Right atrium auricular region (tissue), 2 donors: Measurements from ENCODE around the gene WARS2. TPM values are rescaled to one million over a fixed set of nuclear protein-coding genes. Genes with fewer than 3 reads are reported as not detected.

ENCODE experiments used
- DNase-seq: peaks from one replicate; pipeline ENCODE4 v3.0.0-alpha.2; 2019; ENCODE audit warnings: low spot score
- H3K27ac ChIP-seq, 2 donors: fragments of 200-600 bp; sonication (generic); 1 replicate in 1 of 2; 2 replicates in 1 of 2; pipeline ENCODE4 v1.5.1; 2016 to 2019
- H3K27me3 ChIP-seq, 2 donors: fragments of 200-600 bp; sonication (generic); one replicate each; pipeline versions ENCODE4 v1.5.1 to v1.6.0; 2017 to 2019
- H3K36me3 ChIP-seq: fragments of 200-600 bp; sonication (generic); one replicate; pipeline ENCODE4 v1.5.1; 2016
- H3K4me1 ChIP-seq, 2 donors: fragments of 200-600 bp; sonication (generic); one replicate each; pipeline versions ENCODE4 v1.5.1 to v1.6.0; 2017 to 2019
- H3K4me3 ChIP-seq, 2 donors: fragments of 200-600 bp; sonication (generic); 1 replicate in 1 of 2; 2 replicates in 1 of 2; pipeline ENCODE4 v1.5.1; 2017 to 2019; ENCODE audit warnings: mild to moderate bottlenecking in 1 of 2, moderate library complexity in 1 of 2
- H3K9me3 ChIP-seq, 2 donors: fragments of 200-600 bp; sonication (generic); one replicate each; pipeline ENCODE4 v1.5.1; 2019
- CTCF ChIP-seq, 2 donors: fragments of 200-600 bp; sonication (generic); IDR thresholded peaks; one replicate each; pipeline ENCODE4 v1.5.1; 2019; ENCODE audit warnings: antibody characterized with exemption in 2 of 2
- total RNA-seq, 2 donors: library from RNA; depleted of rRNA; stranded (reverse); fragments of >200 nt; gene quantifications; one replicate each; pipeline ENCODE4 v1.1.0, GENCODE V29; 2016

Gene WARS2
- total RNA-seq, 2 donors from 2014 or later = 9.5 to 13.2 TPM

DNA sequence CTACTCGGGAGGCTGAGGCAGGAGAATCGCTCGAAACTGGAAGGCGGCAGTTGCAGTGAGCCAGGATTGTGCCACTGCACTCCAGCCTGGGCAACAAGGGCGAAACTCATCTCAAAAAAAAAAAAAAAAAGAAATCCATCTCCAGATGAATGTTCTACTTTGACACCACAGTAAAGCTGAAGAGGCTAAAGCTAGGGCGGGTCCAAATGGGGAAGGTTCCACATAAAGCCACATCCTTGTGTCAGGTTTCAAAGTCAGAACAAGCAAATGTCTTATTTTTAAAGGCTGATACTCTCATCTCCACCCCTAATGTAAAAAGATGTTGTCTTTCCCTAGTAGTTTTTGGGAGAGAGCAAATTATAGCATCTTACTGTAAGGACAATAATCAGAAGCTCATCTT lies 4.4 kb upstream of the WARS2 start:
- no peak for DNase-seq
- peaks cover 0 to 31% of the 10 kb centered on the region in 2 donors for H3K4me1 ChIP-seq
- no peak overlapping the region for H3K27ac ChIP-seq
- H3K9me3 ChIP-seq = no peaks in the 10 kb centered on the region
- no peak for TF ChIP-seq CTCF (IDR thresholded peaks at IDR 0.05)
- H3K4me3 ChIP-seq = no peak overlapping the region
- peaks cover 9% of the 10 kb centered on the region for H3K36me3 ChIP-seq
- H3K27me3 ChIP-seq = no peaks in the 10 kb centered on the region

- Histone ChIP-seq H3K4me3 (no peak overlapping the region), H3K36me3 (peaks cover 9% of the 10 kb centered on the region), H3K4me1 (peaks cover 0 to 42% of the 10 kb centered on the region in 2 donors), H3K27me3 (no peaks in the 10 kb centered on the region), H3K27ac (no peak overlapping the region), H3K9me3 (no peaks in the 10 kb centered on the region)
- TF ChIP-seq CTCF (IDR thresholded peaks at IDR 0.05) = no peak
- no peak for DNase-seq
Measured at GRCh38 chr1:119143706-119144105, 3.3 kb upstream of the WARS2 start.

GRCh38 chr1:119141660-119142059 lies 1.2 kb upstream of the WARS2 start:
- H3K27ac ChIP-seq = no peak overlapping the region
- peaks cover 0 to 28% of the 10 kb centered on the region in 2 donors for H3K4me1 ChIP-seq
- H3K36me3 ChIP-seq = no peaks in the 10 kb centered on the region
- DNase-seq = no peak
- no peak for TF ChIP-seq CTCF (IDR thresholded peaks at IDR 0.05)
- H3K4me3 ChIP-seq = no peak overlapping the region
- no peaks in the 10 kb centered on the region for H3K27me3 ChIP-seq
- no peaks in the 10 kb centered on the region for H3K9me3 ChIP-seq

DNA sequence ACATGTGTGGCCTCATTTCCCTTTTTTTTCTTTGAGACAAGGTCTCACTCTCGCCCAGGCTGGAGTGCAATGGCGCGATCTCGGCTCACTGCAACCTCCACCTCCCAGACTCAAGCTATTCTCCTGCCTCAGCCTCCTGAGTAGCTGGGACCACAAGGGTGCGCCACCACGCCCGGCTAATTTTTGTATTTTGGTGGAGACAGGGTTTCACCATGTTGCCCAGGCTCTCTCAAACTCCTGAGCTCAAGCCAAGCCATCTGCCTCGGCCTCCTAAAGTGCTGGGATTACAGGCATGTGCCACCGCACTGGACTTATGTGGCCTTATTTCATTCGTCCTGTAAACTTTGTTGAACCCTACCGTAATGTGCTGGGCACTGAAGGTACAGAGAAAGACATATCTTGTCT lies 569 bp upstream of the WARS2 start:
- H3K36me3 ChIP-seq = no peaks in the 10 kb centered on the region
- peak; percentile 62 for DNase-seq
- no peaks in the 10 kb centered on the region for H3K27me3 ChIP-seq
- peaks cover 0 to 33% of the 10 kb centered on the region in 2 donors for H3K4me1 ChIP-seq
- H3K4me3 ChIP-seq = peak overlapping the region; percentile 47 to 65
- peak in 1 of 2 donors; percentile 8 for TF ChIP-seq CTCF (IDR thresholded peaks at IDR 0.05)
- H3K27ac ChIP-seq = peak overlapping the region; percentile 95 to 97
- H3K9me3 ChIP-seq = no peaks in the 10 kb centered on the region

- no peak for TF ChIP-seq CTCF (IDR thresholded peaks at IDR 0.05)
- Histone ChIP-seq H3K36me3 (no peaks in the 10 kb centered on the region), H3K4me3 (peak overlapping the region; percentile 47 to 65), H3K27me3 (no peaks in the 10 kb centered on the region), H3K9me3 (no peaks in the 10 kb centered on the region), H3K4me1 (peaks cover 0 to 39% of the 10 kb centered on the region in 2 donors), H3K27ac (peak overlapping the region; percentile 95 to 97)
- no peak for DNase-seq
Measured at GRCh38 chr1:119139857-119140176, 636 bp downstream of the WARS2 start.

GRCh38 chr1:119139403-119139802 lies 1.1 kb downstream of the WARS2 start:
- Histone ChIP-seq H3K9me3 (no peaks in the 10 kb centered on the region), H3K27me3 (no peaks in the 10 kb centered on the region), H3K27ac (peak overlapping the region; percentile 95 to 97), H3K4me3 (peak overlapping the region; percentile 47 to 65), H3K4me1 (peaks cover 0 to 43% of the 10 kb centered on the region in 2 donors), H3K36me3 (no peaks in the 10 kb centered on the region)
- no peak for TF ChIP-seq CTCF (IDR thresholded peaks at IDR 0.05)
- no peak for DNase-seq
